SK-N-SH treated with all-trans-retinoic acid at 6 μM for 48 hours (cell line): ENCODE results near the gene ARG1.

Experiments
- ATAC-seq: fragments of 200-7000 bp; cut with Tn5 transposase; 3 replicates; pipeline ENCODE4 v1.9.1; 2020; ENCODE audit warnings: mild to moderate bottlenecking, moderate library complexity
- ARNTL ChIP-seq: fragments of 450-650 bp; formaldehyde crosslinking; IDR thresholded peaks from 2 replicates; pipeline ENCODE4 v1.5.0; 2020; ENCODE audit warnings: low read depth, mild to moderate bottlenecking, moderate library complexity, borderline replicate concordance
- CREB5 ChIP-seq: fragments of 250-450 bp; sonication (Bioruptor Pico); IDR thresholded peaks from 2 replicates; pipeline ENCODE4 v1.5.1; 2020; ENCODE audit warnings: low read depth, mild to moderate bottlenecking, moderate library complexity
- CSDC2 ChIP-seq: fragments of 250-450 bp; sonication (Bioruptor Pico); IDR thresholded peaks from 2 replicates; pipeline ENCODE4 v1.5.0; 2020; ENCODE audit warnings: mild to moderate bottlenecking, moderate library complexity
- CSRNP3 ChIP-seq: fragments of 250-450 bp; sonication (Bioruptor Pico); IDR thresholded peaks from 2 replicates; pipeline ENCODE4 v1.5.1; 2021; ENCODE audit warnings: mild to moderate bottlenecking, moderate library complexity
- ESRRG ChIP-seq: fragments of 250-450 bp; sonication (Bioruptor Pico); IDR thresholded peaks from 2 replicates; pipeline ENCODE4 v1.6.1; 2021; ENCODE audit warnings: mild to moderate bottlenecking
- GLIS3 ChIP-seq: fragments of 250-450 bp; sonication (Bioruptor Pico); IDR thresholded peaks from 2 replicates; pipeline ENCODE4 v1.5.0; 2020; ENCODE audit warnings: mild to moderate bottlenecking, moderate library complexity
- ISL1 ChIP-seq: fragments of 250-450 bp; sonication (Bioruptor Pico); IDR thresholded peaks from 2 replicates; pipeline ENCODE4 v2.1.2; 2022; ENCODE audit warnings: mild to moderate bottlenecking, moderate library complexity
- OSR1 ChIP-seq: fragments of 250-450 bp; sonication (Bioruptor Pico); IDR thresholded peaks from 2 replicates; pipeline ENCODE4 v1.8.0; 2022; ENCODE audit warnings: moderate library complexity, mild to moderate bottlenecking, inconsistent platforms
- PATZ1 ChIP-seq: fragments of 250-450 bp; sonication (Bioruptor Pico); IDR thresholded peaks from 2 replicates; pipeline ENCODE4 v1.8.0; 2020; ENCODE audit warnings: mild to moderate bottlenecking, moderate library complexity, borderline replicate concordance
- RARB ChIP-seq: fragments of 250-450 bp; sonication (Bioruptor Pico); IDR thresholded peaks from 2 replicates; pipeline ENCODE4 v1.8.0; 2021; ENCODE audit warnings: mild to moderate bottlenecking, moderate library complexity
- SNAI2 ChIP-seq: fragments of 250-450 bp; sonication (Bioruptor Pico); IDR thresholded peaks from 2 replicates; pipeline ENCODE4 v1.5.0; 2020; ENCODE audit warnings: mild to moderate bottlenecking, moderate library complexity
- TCF4 ChIP-seq: fragments of 250-450 bp; sonication (Bioruptor Pico); IDR thresholded peaks from 2 replicates; pipeline ENCODE4 v1.8.0; 2021; ENCODE audit warnings: mild to moderate bottlenecking, moderate library complexity, borderline replicate concordance
- ZC3H10 ChIP-seq: fragments of 250-450 bp; sonication (Bioruptor Pico); IDR thresholded peaks from 2 replicates; pipeline ENCODE4 v1.5.1; 2021; ENCODE audit warnings: mild to moderate bottlenecking, moderate library complexity
- ZFP3 ChIP-seq: fragments of 250-450 bp; sonication (Bioruptor Pico); IDR thresholded peaks from 2 replicates; pipeline ENCODE4 v1.5.0; 2020; ENCODE audit warnings: mild to moderate bottlenecking, moderate library complexity
- ZFP30 ChIP-seq: fragments of 450-650 bp; formaldehyde crosslinking; IDR thresholded peaks from 2 replicates; pipeline ENCODE4 v1.5.0; 2022; ENCODE audit warnings: mild to moderate bottlenecking, moderate library complexity
- ZNF565 ChIP-seq: fragments of 450-650 bp; formaldehyde crosslinking; conservative IDR thresholded peaks from 2 replicates; pipeline ENCODE4 v1.5.0; 2020; ENCODE audit warnings: low read depth, mild to moderate bottlenecking, moderate library complexity
- ZNF70 ChIP-seq: fragments of 450-650 bp; formaldehyde crosslinking; IDR thresholded peaks from 2 replicates; pipeline ENCODE4 v1.5.0; 2020; ENCODE audit warnings: mild to moderate bottlenecking, moderate library complexity
- ZNF8 ChIP-seq: fragments of 450-650 bp; formaldehyde crosslinking; IDR thresholded peaks from 2 replicates; pipeline ENCODE4 v1.5.0; 2020; ENCODE audit warnings: mild to moderate bottlenecking, moderate library complexity
- TF ChIP-seq, protein P1 (sequence below): fragments of 250-450 bp; sonication (Bioruptor Pico); IDR thresholded peaks from 2 replicates; pipeline ENCODE4 v1.5.0; 2020; ENCODE audit warnings: mild to moderate bottlenecking, moderate library complexity
- TF ChIP-seq, protein P2 (sequence below): fragments of 250-450 bp; sonication (Bioruptor Pico); IDR thresholded peaks from 2 replicates; pipeline ENCODE4 v1.8.0; 2021; ENCODE audit warnings: low read depth, mild to moderate bottlenecking, moderate library complexity, borderline replicate concordance

Gene ARG1

GRCh38 chr6:131600716-131601115 lies 27.7 kb downstream of the ARG1 start:
- TF ChIP-seq OSR1 (no peak), ZNF565 (CRISPR knock-in tag) (no peak), ARNTL (CRISPR knock-in tag) (no peak), ZNF70 (CRISPR knock-in tag) (no peak), ESRRG (no peak), GLIS3 (CRISPR knock-in tag) (no peak), SNAI2 (no peak), PATZ1 (CRISPR knock-in tag) (no peak), ZFP30 (CRISPR knock-in tag) (no peak), CSDC2 (CRISPR knock-in tag) (no peak), TCF4 (CRISPR knock-in tag) (no peak), ZNF8 (CRISPR knock-in tag) (no peak), ZC3H10 (CRISPR knock-in tag) (no peak), CREB5 (no peak), RARB (CRISPR knock-in tag) (no peak)
- TF ChIP-seq, protein P1, sequence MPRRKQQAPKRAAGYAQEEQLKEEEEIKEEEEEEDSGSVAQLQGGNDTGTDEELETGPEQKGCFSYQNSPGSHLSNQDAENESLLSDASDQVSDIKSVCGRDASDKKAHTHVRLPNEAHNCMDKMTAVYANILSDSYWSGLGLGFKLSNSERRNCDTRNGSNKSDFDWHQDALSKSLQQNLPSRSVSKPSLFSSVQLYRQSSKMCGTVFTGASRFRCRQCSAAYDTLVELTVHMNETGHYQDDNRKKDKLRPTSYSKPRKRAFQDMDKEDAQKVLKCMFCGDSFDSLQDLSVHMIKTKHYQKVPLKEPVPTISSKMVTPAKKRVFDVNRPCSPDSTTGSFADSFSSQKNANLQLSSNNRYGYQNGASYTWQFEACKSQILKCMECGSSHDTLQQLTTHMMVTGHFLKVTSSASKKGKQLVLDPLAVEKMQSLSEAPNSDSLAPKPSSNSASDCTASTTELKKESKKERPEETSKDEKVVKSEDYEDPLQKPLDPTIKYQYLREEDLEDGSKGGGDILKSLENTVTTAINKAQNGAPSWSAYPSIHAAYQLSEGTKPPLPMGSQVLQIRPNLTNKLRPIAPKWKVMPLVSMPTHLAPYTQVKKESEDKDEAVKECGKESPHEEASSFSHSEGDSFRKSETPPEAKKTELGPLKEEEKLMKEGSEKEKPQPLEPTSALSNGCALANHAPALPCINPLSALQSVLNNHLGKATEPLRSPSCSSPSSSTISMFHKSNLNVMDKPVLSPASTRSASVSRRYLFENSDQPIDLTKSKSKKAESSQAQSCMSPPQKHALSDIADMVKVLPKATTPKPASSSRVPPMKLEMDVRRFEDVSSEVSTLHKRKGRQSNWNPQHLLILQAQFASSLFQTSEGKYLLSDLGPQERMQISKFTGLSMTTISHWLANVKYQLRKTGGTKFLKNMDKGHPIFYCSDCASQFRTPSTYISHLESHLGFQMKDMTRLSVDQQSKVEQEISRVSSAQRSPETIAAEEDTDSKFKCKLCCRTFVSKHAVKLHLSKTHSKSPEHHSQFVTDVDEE, result no peak
- TF ChIP-seq, protein P2, sequence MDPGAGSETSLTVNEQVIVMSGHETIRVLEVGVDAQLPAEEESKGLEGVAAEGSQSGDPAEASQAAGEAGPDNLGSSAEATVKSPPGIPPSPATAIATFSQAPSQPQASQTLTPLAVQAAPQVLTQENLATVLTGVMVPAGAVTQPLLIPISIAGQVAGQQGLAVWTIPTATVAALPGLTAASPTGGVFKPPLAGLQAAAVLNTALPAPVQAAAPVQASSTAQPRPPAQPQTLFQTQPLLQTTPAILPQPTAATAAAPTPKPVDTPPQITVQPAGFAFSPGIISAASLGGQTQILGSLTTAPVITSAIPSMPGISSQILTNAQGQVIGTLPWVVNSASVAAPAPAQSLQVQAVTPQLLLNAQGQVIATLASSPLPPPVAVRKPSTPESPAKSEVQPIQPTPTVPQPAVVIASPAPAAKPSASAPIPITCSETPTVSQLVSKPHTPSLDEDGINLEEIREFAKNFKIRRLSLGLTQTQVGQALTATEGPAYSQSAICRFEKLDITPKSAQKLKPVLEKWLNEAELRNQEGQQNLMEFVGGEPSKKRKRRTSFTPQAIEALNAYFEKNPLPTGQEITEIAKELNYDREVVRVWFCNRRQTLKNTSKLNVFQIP (CRISPR knock-in tag), result no peak
- no peak for ATAC-seq

GRCh38 chr6:131602781-131603312 lies 29.8 kb downstream of the ARG1 start:
- peak; percentile 91 for ATAC-seq
- TF ChIP-seq, protein P2 (CRISPR knock-in tag), result no peak
- TF ChIP-seq CSRNP3 (CRISPR knock-in tag), result no peak
- no peak for TF ChIP-seq ZC3H10 (CRISPR knock-in tag)
- no peak for TF ChIP-seq SNAI2
- no peak for TF ChIP-seq CSDC2 (CRISPR knock-in tag)
- TF ChIP-seq ISL1 (CRISPR knock-in tag), result no peak
- TF ChIP-seq ZNF70 (CRISPR knock-in tag), result no peak
- no peak for TF ChIP-seq ZFP3
- no peak for TF ChIP-seq CREB5
